SK-MEL-5 (cell line): ENCODE data around the gene SLC4A7. TPM values are rescaled to one million over a fixed set of nuclear protein-coding genes. Genes with fewer than 3 reads are reported as not detected.
A peak's percentile ranks its signal among the peaks of the same experiment; 100 is the strongest.

Experiments
- DNase-seq: peaks from one replicate; pipeline ENCODE4 v3.0.0-alpha.2; 2016; ENCODE audit warnings: low read depth, low spot score
- in situ Hi-C: cut with HindIII; loops from 2 replicates; pipeline ENCODE4 v1.10.0; 2016; ENCODE audit warnings: low sequenced_read_pairs, high pct_unique_total_duplicates, low pct_unique_long_range_greater_than_20kb
- total RNA-seq: library from RNA; depleted of rRNA; stranded (reverse); fragments of >200 nt; shearing (Covaris generic); gene quantifications from 2 replicates; pipeline ENCODE4 v1.2.3, GENCODE V29; 2014

The SLC4A7 gene
- total RNA-seq, 1 experiment from 2014 or later, result 35.8 TPM

- in situ Hi-C loops, result no loop called here
- no peak for DNase-seq
Measured at GRCh38 chr3:27500986-27501385, 16.8 kb upstream of the SLC4A7 start.

DNA sequence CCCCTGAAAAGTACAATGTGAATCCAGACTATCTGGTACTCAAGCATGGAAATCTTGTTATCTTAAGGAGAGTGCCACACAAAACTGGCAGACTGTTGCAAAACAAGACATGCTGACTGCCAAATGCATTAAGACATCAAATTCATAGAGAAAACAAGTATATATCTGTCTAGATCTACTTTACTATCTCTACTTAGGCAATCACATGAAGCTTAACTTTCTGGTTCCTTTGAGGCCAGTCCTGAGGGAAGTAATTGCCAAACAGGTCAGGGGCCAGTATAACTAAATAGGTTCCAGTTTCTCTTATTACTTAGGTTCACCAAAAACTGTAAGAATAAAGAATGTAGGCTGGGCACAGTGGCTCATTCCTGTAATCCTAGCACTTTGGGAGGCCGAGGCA, 15.9 kb upstream of the SLC4A7 start:
- in situ Hi-C loops, result no loop called here
- DNase-seq, result peak; percentile 14

DNA sequence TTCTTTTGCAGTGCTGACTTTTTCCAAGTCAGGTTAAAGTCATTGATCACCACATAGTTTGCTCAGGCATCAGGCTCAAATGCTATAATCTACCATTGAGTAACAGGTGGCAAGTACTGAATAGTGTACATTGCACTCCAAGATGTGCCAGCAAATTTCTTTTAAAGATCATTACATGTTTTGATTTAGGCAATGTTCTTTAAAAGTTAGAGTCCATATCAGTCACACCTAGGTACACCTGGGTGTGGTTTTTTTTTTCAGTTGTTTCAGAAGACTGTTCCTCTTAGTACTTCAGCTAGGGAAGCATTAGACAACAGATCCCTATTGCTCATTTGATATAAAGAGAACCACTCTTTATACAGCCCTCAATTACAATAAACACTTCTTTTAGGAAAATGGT, 10.6 kb upstream of the SLC4A7 start:
- no peak for DNase-seq
- in situ Hi-C loops, result no loop called here

DNA sequence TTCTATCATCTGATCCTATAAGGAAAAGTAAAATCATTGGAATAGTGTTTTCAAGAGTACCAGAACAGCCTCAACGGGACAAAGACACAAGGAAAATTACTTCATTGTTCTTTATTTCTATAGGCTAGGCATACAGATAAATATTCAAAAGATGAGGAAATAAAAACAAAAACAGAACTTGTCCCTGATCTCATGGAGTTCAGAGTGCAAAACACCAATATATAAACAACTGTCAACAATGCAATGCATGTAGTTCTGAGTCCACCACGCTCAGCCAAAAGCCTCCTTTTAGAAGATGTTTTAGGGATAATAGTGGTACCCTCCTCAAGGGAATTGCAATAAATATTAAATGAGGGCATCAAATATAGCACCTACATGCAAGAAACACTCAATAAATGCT, 4.6 kb upstream of the SLC4A7 start:
- in situ Hi-C loops, result no loop called here
- DNase-seq, result no peak

- in situ Hi-C loops, result no loop called here
- no peak for DNase-seq
Measured at GRCh38 chr3:27487383-27487782, 3.2 kb upstream of the SLC4A7 start.

DNA sequence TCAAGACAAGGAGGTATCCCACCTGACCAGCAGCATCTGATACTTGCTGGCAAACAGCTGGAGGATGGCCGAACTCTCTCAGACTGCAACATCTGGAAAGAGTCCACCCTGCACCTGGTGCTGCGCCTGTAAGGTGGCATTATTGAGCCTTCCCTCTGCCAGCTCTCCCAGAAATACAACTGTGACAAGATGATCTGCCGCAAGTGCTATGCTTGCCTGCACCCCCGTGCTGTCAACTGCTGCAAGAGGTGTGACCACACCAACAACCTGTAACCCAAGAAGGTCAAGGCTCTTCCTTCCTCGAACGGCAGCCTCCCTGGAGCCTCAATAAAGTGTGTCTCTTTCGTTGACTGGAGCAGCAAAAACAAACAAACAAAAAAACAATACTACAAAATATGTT, 2.2 kb upstream of the SLC4A7 start:
- DNase-seq, result no peak
- in situ Hi-C loops, result no loop called here

- in situ Hi-C loops, result no loop called here
- no peak for DNase-seq
Measured at GRCh38 chr3:27485866-27486265, 1.7 kb upstream of the SLC4A7 start.

DNA sequence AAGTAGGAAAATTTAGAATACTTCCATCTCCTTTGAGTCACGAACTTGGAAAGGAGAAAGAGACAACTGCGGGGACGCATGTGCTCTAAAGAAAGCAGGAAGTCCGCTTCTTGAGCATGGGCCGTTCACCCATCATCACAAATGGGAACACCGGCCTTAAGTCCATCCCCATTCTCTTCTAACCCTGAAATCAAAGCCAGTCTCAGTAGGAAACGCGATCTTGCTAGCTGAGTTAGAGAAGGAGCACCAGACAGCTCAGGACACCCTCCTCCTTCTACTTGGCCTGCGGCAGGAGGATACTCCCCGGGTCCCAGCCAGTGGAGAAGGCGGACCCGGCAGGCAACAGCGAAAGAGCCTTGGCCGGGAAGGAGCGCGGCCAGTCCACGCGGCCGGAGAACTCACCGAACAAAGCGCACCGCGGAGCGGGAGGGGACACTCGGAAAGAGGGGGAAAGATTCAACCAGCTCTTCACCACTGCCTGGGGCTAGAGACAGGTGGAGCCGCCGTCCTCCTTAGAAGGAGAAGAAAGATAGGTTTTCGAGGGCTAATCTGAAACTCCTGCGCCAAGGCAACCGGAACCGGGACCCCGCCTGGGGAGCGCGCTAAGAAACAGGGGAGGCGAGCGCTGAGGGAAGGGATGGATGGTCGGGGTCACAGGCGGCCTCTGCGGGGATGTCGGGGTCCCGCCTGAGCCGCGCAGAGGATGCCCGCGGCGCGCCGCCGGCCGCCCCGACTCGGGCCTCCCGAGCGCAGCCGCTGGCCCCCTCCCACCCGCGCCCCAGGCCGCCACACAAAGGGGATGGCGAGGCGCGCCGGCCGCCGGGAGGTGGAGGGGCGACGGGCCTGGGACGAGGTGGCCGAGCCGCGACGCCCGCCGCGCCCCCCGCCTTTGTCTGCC, 818 bp downstream of the SLC4A7 start:
- peak; percentile 52 for DNase-seq
- in situ Hi-C loops, result no loop called here

DNA sequence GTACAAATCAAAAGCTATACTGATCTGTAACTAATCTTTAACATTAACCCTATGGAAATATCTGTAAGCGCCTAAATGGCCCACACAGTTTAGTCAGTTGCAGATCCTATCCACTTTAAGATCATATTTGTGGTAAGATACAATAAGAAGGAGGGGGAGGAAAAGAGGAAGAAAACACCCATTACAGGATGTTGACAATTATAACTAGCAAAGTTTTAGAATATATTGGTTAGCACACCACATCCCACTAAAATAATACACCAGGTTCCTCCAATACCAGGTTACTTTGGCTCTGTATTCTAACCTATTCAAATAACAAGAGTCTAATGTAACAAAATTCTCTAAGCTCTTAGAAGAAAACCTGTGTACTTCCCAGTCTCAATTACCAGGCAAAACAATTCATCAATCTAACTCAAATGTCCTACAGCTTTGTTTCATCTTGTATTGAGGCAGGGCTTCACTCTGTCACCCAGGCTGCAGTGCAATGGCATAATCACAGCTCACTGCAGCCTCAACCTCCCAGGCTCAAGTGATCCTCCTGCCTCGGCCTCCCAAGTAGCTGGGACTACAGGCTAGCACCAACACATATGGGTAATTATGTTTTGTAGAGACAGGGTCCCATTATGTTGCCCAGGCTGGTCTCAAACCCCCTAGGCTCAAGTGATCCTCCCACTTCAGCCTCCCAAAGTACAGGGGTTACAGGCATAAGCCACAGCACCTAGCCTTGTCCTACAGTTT, 4.2 kb downstream of the SLC4A7 start:
- in situ Hi-C loops, result no loop called here
- DNase-seq, result no peak

GRCh38 chr3:27471923-27472550, 12.1 kb downstream of the SLC4A7 start:
- DNase-seq, result no peak
- in situ Hi-C loops, result no loop called here

DNA sequence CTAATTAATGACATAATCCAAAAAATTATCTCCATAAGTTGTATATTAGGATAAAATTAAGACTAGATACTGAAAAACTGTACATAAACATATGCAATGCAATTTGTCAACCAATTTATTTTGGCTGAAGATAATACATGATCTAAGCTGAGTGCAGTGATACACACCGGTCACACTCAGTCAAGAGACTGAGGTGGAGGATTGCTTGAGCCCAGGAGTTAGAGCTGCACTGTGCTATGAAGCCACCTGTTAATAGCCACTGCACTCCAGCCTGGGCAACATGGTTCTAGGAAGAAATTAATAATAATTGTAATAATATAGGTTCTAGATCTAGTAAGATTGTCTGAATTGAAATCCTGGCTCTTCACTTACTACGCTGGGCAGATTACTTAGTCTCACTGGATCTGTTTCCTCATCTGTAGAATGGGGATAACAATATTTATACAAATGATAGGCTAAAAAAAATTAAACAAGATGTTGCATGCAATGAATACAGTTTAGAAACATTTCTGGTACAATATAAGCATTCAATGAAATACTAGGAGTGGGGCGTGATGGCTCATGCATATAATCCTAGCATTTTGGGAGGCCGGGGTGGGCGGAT, 15.8 kb downstream of the SLC4A7 start:
- in situ Hi-C loops, result no loop called here
- no peak for DNase-seq

DNA sequence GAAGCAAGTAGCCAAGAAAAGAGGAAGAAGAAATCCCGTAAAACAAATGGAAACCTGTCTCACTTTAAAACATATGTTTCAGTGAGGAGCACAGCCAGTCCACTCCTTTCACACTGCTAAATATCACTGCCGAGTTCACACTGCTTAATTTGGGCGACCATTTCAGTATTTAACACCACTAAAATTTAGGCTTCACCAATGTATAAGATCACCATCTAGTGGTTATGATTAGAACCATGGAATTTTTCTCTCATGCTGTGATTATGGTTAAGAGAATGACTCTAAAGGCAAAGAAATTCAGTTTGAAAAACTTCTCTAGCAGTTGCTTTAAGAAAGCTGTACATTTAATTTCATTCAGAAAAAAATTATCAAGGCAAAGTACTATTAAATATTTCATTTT, 16.6 kb downstream of the SLC4A7 start:
- peak; percentile 72 for DNase-seq

DNA sequence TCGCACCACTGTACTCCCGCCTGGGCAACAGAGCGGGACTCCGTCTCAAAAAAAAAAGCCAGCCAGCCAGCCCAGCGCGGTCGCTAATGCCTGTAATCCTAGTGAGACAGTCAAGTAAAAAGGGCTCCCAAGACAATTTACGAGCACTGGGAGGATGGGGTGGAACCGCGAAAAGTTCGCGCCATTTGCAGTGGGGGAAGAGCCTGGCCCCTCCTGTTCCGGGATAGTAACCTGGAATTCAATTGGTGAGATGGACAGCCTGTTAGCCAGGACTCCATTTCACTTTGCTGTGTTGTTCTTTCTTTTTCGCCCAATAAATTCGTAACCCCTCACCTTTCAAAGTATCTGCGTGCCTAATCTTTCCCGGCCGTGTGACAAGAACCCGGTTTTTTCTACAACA, 19.5 kb downstream of the SLC4A7 start:
- in situ Hi-C loops, result no loop called here
- DNase-seq, result no peak

More for the DNA sequence above, 16.6 kb downstream of the SLC4A7 start:
- in situ Hi-C loops, result no loop called here

GRCh38 chr3:27462228-27462627, 22.0 kb downstream of the SLC4A7 start:
- in situ Hi-C loops, result no loop called here
- no peak for DNase-seq

DNA sequence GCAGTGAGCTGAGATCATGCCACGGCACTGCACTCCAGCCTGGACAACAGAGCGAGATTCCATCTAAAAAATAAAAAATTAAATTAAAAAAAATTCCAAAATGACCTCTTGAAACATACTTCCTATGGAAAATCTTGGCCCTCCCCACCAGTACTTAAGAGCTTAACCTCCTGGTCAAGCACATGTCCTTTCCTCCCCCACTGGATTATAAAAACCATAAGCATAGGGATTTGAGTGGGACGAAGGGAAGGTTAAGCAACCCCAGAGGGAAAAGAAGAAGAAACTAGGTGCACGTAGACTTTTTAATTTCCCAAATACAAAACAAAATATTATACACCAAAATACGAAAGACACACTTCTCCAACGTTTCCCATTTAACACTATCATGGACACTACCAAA, 25.3 kb downstream of the SLC4A7 start:
- DNase-seq, result no peak
- in situ Hi-C loops, result no loop called here

DNA sequence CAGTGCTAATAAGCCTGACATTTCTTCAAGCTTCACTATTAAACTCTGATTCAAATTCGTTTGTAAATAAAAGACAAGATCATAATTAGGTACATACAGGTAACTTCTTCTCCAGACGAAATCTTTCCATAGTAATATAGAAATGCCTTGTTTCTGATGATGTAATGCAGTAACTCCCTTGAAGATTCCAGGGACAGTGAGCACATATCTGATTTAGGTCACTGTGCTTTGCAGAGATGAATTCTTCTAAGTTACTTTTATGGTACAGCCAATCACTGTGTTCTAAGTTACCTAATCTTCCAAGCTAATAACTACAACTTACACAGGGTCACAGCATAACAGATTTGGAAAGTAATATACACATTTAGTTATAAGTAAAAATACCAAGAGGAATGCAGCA, 27.6 kb downstream of the SLC4A7 start:
- in situ Hi-C loops, result no loop called here
- DNase-seq, result no peak

GRCh38 chr3:27454914-27455313, 29.3 kb downstream of the SLC4A7 start:
- DNase-seq, result no peak

DNA sequence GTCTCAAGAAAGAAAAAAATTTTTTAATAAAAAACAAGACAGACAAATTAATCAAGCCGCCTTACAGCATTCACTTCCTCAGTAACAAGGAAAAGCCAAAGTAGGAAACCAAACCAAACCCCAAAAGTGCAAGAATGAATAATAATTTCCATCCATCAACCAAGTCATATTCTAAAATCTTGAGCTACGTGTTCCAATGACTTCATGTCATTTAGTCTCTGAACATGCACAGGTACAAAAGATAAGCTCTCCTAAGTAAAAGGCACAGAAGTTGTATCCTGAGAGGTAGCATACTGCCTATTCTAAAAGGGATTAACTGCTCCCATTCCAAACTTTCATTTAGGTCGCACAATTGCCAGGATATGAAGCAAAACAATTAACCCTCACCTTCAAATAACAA, 29.7 kb downstream of the SLC4A7 start:
- no peak for DNase-seq
- in situ Hi-C loops, result no loop called here

More at GRCh38 chr3:27454914-27455313, 29.3 kb downstream of the SLC4A7 start:
- in situ Hi-C loops, result no loop called here
